A673 (cell line): ENCODE measurements around the gene BEND6.

ENCODE experiments used
- EZH2 ChIP-seq: fragments of 200-600 bp; sonication (generic); IDR thresholded peaks from 2 replicates; pipeline ENCODE4 v1.6.1; 2017; ENCODE audit warnings: borderline replicate concordance, low read depth, mild to moderate bottlenecking, mixed read lengths, antibody characterized with exemption, low read length; ENCODE audit not compliant: poor library complexity, severe bottlenecking
- TF ChIP-seq, protein P1 (sequence below): fragments of 300-800, 200-600 bp; sonication (generic); conservative IDR thresholded peaks from 2 replicates; pipeline ENCODE4 v1.5.1; 2017; ENCODE audit warnings: low read depth, mild to moderate bottlenecking, antibody characterized with exemption, low read length, moderate library complexity, mixed read lengths

DNA sequence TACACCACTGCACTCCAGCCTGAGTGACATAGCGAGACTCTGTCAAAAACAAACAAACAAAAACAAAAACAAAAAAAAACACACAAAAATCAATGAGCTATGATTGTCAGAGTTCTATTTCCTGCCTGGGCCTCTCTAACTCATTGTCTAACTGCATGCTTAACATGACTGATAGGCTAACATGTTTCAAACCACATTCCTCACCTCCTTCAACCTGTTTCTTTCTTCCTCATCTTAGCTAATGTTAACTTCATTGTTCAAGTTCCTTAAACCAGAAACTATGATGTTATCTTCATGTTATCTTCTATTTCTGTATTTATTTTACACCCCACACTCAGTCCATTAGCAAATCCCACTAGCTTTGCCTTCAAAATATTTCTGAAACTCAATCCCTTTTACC, 41.5 kb downstream of the BEND6 start:
- TF ChIP-seq, protein P1, sequence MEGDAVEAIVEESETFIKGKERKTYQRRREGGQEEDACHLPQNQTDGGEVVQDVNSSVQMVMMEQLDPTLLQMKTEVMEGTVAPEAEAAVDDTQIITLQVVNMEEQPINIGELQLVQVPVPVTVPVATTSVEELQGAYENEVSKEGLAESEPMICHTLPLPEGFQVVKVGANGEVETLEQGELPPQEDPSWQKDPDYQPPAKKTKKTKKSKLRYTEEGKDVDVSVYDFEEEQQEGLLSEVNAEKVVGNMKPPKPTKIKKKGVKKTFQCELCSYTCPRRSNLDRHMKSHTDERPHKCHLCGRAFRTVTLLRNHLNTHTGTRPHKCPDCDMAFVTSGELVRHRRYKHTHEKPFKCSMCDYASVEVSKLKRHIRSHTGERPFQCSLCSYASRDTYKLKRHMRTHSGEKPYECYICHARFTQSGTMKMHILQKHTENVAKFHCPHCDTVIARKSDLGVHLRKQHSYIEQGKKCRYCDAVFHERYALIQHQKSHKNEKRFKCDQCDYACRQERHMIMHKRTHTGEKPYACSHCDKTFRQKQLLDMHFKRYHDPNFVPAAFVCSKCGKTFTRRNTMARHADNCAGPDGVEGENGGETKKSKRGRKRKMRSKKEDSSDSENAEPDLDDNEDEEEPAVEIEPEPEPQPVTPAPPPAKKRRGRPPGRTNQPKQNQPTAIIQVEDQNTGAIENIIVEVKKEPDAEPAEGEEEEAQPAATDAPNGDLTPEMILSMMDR: no peak
- TF ChIP-seq EZH2: no peak
